22Rv1 (cell line): Measurements from ENCODE around the gene ADNP.

Source experiments
- CTCF ChIP-seq: fragments of 450-650 bp; IDR thresholded peaks from 2 replicates; pipeline ENCODE4 v1.5.1; 2017; ENCODE audit warnings: mild to moderate bottlenecking
- ZFX ChIP-seq: fragments of 450-650 bp; IDR thresholded peaks from 2 replicates; pipeline ENCODE4 v1.6.1; 2017; ENCODE audit warnings: antibody characterized with exemption, borderline replicate concordance

DNA sequence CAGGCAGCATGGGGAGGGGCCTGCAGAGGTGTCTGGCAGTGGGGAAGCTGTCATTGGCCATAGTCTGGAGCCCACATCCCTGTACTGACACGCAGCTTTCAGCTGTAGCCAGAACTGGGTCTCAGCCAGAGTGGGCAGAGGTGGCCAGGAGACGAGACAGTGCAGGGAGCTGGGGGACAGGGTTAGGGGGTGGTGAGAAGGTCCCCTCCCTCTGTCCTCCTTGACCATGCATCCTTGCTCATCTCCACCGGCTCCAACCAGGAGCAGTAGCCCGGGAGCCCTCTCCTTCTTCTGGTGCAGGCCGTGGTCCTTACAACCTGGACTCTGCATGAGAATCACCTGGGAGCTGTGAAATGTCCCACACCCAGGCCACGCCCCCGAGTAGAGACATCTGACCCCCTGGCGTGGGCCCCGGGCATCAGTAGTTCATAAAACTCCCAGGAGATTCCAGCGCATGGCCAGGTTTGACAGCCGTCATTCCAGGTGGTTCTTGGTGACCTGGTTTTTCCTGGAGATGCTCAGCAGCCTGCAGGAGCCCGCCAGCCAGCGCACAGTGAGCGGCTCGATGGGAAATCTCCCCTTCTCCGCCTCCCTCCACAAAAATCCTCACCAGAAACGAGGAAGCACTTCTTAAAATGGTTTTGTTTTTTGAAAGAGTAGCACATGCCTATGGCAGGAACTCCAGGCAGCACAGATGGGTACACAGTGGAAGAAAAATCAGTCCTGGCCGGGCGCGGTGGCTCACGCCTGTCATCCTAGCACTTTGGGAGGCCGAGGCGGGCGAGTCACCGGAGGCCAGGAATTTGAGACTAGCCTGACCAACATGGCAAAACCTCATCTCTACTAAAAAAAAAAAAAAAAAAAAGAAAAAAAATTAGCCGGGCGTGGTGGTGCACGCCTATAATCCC, 56.2 kb downstream of the ADNP start:
- TF ChIP-seq CTCF (no peak), ZFX (no peak)
